Measurements from ENCODE around the gene CRISP1. TPM values are rescaled to one million over a fixed set of nuclear protein-coding genes. Genes with fewer than 3 reads are reported as not detected.
A peak's percentile ranks its signal among the peaks of the same experiment; 100 is the strongest.
"Not testable (repeated sequence)": the region's sequence is repeated elsewhere in the genome, so short reads cannot be mapped to it uniquely, and the experiment has no call there.

The CRISP1 gene
- polyA plus RNA-seq (2014; cell fraction: cytosol; rRNA removed) = not detected in 2 replicates
- polyA plus RNA-seq (2014; cell fraction: nucleus; rRNA removed) = not detected in 2 replicates

- DNase-seq (ENCODE audit: low spot score) = no peak
Measured at GRCh38 chr6:49866485-49866943, at the start of gene CRISP1. Gene CRISP1 (minus strand): TSS chr6:49866535. CDS start chr6:49857400, 9,135 bp downstream.

GRCh38 chr6:49915035-49915434 is 48.7 kb upstream of the CRISP1 start:
- peak; percentile 46 for DNase-seq (ENCODE audit: low spot score)

- peak; percentile 13 for DNase-seq (ENCODE audit: low spot score)
Measured at GRCh38 chr6:49913636-49914375, 47.5 kb upstream of the CRISP1 start.

- DNase-seq (ENCODE audit: low spot score) = no peak
Measured at GRCh38 chr6:49912196-49912595, 45.9 kb upstream of the CRISP1 start.

- no peak for DNase-seq (ENCODE audit: low spot score)
Measured at GRCh38 chr6:49911252-49911651, 44.9 kb upstream of the CRISP1 start.

- no peak for DNase-seq (ENCODE audit: low spot score)
Measured at GRCh38 chr6:49909563-49909962, 43.2 kb upstream of the CRISP1 start.

GRCh38 chr6:49906526-49906925 is 40.2 kb upstream of the CRISP1 start:
- no peak for DNase-seq (ENCODE audit: low spot score)

GRCh38 chr6:49905296-49905695 is 39.0 kb upstream of the CRISP1 start:
- no peak for DNase-seq (ENCODE audit: low spot score)

GRCh38 chr6:49902856-49903255 is 36.5 kb upstream of the CRISP1 start:
- DNase-seq (ENCODE audit: low spot score) = no peak

GRCh38 chr6:49898904-49899566 is 32.7 kb upstream of the CRISP1 start:
- no peak for DNase-seq (ENCODE audit: low spot score)

- DNase-seq (ENCODE audit: low spot score) = not testable (repeated sequence)
Measured at GRCh38 chr6:49895553-49895952, 29.2 kb upstream of the CRISP1 start.

GRCh38 chr6:49892280-49892679 is 25.9 kb upstream of the CRISP1 start:
- DNase-seq (ENCODE audit: low spot score) = no peak

- no peak for DNase-seq (ENCODE audit: low spot score)
Measured at GRCh38 chr6:49890988-49891387, 24.7 kb upstream of the CRISP1 start.

GRCh38 chr6:49888742-49889431 is 22.6 kb upstream of the CRISP1 start:
- no peak for DNase-seq (ENCODE audit: low spot score)

- no peak for DNase-seq (ENCODE audit: low spot score)
Measured at GRCh38 chr6:49868951-49869529, 2.7 kb upstream of the CRISP1 start.

GRCh38 chr6:49856282-49856681 is 10.1 kb downstream of the CRISP1 start:
- no peak for DNase-seq (ENCODE audit: low spot score)

GRCh38 chr6:49855221-49855620 is 11.1 kb downstream of the CRISP1 start:
- no peak for DNase-seq (ENCODE audit: low spot score)

GRCh38 chr6:49852975-49853374 is 13.4 kb downstream of the CRISP1 start:
- no peak for DNase-seq (ENCODE audit: low spot score)

- DNase-seq (ENCODE audit: low spot score) = peak; percentile 37
Measured at GRCh38 chr6:49849213-49849907, 17.0 kb downstream of the CRISP1 start.

- DNase-seq (ENCODE audit: low spot score) = no peak
Measured at GRCh38 chr6:49847673-49848072, 18.7 kb downstream of the CRISP1 start.

- DNase-seq (ENCODE audit: low spot score) = no peak
Measured at GRCh38 chr6:49847014-49847413, 19.3 kb downstream of the CRISP1 start.
